Activated naive CD8-positive, alpha-beta T cell treated with anti-CD3 and anti-CD28 coated beads for 36 hours (primary cell): ENCODE data around the gene SLC9A8. TPM values are rescaled to one million over a fixed set of nuclear protein-coding genes. Genes with fewer than 3 reads are reported as not detected.
A peak's percentile ranks its signal among the peaks of the same experiment; 100 is the strongest.

Experiments used
- DNase-seq: peaks from one replicate; pipeline ENCODE4 v3.0.0; 2021
- H3K27ac Mint-ChIP-seq: one replicate; pipeline ENCODE4 v1.8.0; 2022; ENCODE audit warnings: mild to moderate bottlenecking, moderate library complexity, mixed read lengths
- H3K27me3 Mint-ChIP-seq: one replicate; pipeline ENCODE4 v1.8.0; 2022; ENCODE audit warnings: mild to moderate bottlenecking, mixed read lengths
- H3K36me3 Mint-ChIP-seq: one replicate; pipeline ENCODE4 v1.8.0; 2021; ENCODE audit warnings: mild to moderate bottlenecking, mixed read lengths
- H3K4me1 Mint-ChIP-seq: one replicate; pipeline ENCODE4 v1.8.0; 2021; ENCODE audit warnings: mixed read lengths
- H3K4me3 Mint-ChIP-seq: one replicate; pipeline ENCODE4 v1.8.0; 2022; ENCODE audit warnings: mild to moderate bottlenecking, moderate library complexity, mixed read lengths
- H3K9me3 Mint-ChIP-seq: one replicate; pipeline ENCODE4 v1.8.0; 2022; ENCODE audit warnings: mixed read lengths
- total RNA-seq, 2 experiments: library from RNA; stranded (reverse); gene quantifications; one replicate each; pipeline ENCODE4 v1.2.3, GENCODE V29; 2021

The SLC9A8 gene
- total RNA-seq, 2 experiments from 2014 or later: 9.9 to 10.9 TPM

- no peak for DNase-seq
- H3K9me3 Mint-ChIP-seq: peaks cover 1% of the 10 kb centered on the region
- no peak overlapping the region for H3K4me3 Mint-ChIP-seq
- H3K27ac Mint-ChIP-seq: no peak overlapping the region
- peaks cover 72% of the 10 kb centered on the region for H3K36me3 Mint-ChIP-seq
- peaks cover 45% of the 10 kb centered on the region for H3K4me1 Mint-ChIP-seq
- H3K27me3 Mint-ChIP-seq: no peaks in the 10 kb centered on the region
Measured at GRCh38 chr20:49819702-49820101, 7.1 kb downstream of the SLC9A8 start.

GRCh38 chr20:49821381-49821780, 8.8 kb downstream of the SLC9A8 start:
- DNase-seq: no peak
- no peak overlapping the region for H3K4me3 Mint-ChIP-seq
- H3K36me3 Mint-ChIP-seq: peaks cover 61% of the 10 kb centered on the region
- peaks cover 1% of the 10 kb centered on the region for H3K9me3 Mint-ChIP-seq
- H3K27ac Mint-ChIP-seq: peak overlapping the region; percentile 44
- H3K4me1 Mint-ChIP-seq: peaks cover 42% of the 10 kb centered on the region
- H3K27me3 Mint-ChIP-seq: no peaks in the 10 kb centered on the region

- peak overlapping the region; percentile 44 for H3K27ac Mint-ChIP-seq
- H3K4me3 Mint-ChIP-seq: no peak overlapping the region
- peaks cover 57% of the 10 kb centered on the region for H3K36me3 Mint-ChIP-seq
- H3K27me3 Mint-ChIP-seq: no peaks in the 10 kb centered on the region
- peaks cover 42% of the 10 kb centered on the region for H3K4me1 Mint-ChIP-seq
- peaks cover 1% of the 10 kb centered on the region for H3K9me3 Mint-ChIP-seq
- no peak for DNase-seq
Measured at GRCh38 chr20:49821870-49822331, 9.3 kb downstream of the SLC9A8 start.

- peaks cover 1% of the 10 kb centered on the region for H3K9me3 Mint-ChIP-seq
- peaks cover 53% of the 10 kb centered on the region for H3K36me3 Mint-ChIP-seq
- H3K27me3 Mint-ChIP-seq: no peaks in the 10 kb centered on the region
- DNase-seq: no peak
- peak overlapping the region; percentile 24 for H3K4me3 Mint-ChIP-seq
- peaks cover 42% of the 10 kb centered on the region for H3K4me1 Mint-ChIP-seq
- H3K27ac Mint-ChIP-seq: peak overlapping the region; percentile 89
Measured at GRCh38 chr20:49823152-49823847, 10.7 kb downstream of the SLC9A8 start.

- H3K4me1 Mint-ChIP-seq: peaks cover 41% of the 10 kb centered on the region
- DNase-seq: no peak
- H3K4me3 Mint-ChIP-seq: no peak overlapping the region
Measured at GRCh38 chr20:49824206-49824605, 11.6 kb downstream of the SLC9A8 start.

GRCh38 chr20:49825521-49826033, 12.9 kb downstream of the SLC9A8 start:
- Mint-ChIP-seq H3K27me3 (no peaks in the 10 kb centered on the region), H3K4me3 (no peak overlapping the region), H3K36me3 (peaks cover 39% of the 10 kb centered on the region), H3K9me3 (no peaks in the 10 kb centered on the region), H3K4me1 (peaks cover 33% of the 10 kb centered on the region), H3K27ac (no peak overlapping the region)
- DNase-seq: no peak

More at GRCh38 chr20:49824206-49824605, 11.6 kb downstream of the SLC9A8 start:
- Mint-ChIP-seq H3K27ac (peak overlapping the region; percentile 89), H3K36me3 (peaks cover 46% of the 10 kb centered on the region), H3K27me3 (no peaks in the 10 kb centered on the region), H3K9me3 (peaks cover 1% of the 10 kb centered on the region)

GRCh38 chr20:49831022-49831769, 18.6 kb downstream of the SLC9A8 start:
- Mint-ChIP-seq H3K27me3 (no peaks in the 10 kb centered on the region), H3K4me1 (no peaks in the 10 kb centered on the region), H3K4me3 (no peak overlapping the region), H3K27ac (no peak overlapping the region), H3K36me3 (peaks cover 23% of the 10 kb centered on the region), H3K9me3 (no peaks in the 10 kb centered on the region)
- DNase-seq: no peak

- Mint-ChIP-seq H3K4me3 (no peak overlapping the region), H3K27me3 (no peaks in the 10 kb centered on the region), H3K9me3 (no peaks in the 10 kb centered on the region), H3K36me3 (peaks cover 26% of the 10 kb centered on the region), H3K4me1 (no peaks in the 10 kb centered on the region), H3K27ac (no peak overlapping the region)
- no peak for DNase-seq
Measured at GRCh38 chr20:49831770-49832631, 19.4 kb downstream of the SLC9A8 start.

GRCh38 chr20:49832632-49833327, 20.2 kb downstream of the SLC9A8 start:
- H3K27ac Mint-ChIP-seq: no peak overlapping the region
- H3K4me3 Mint-ChIP-seq: no peak overlapping the region
- peaks cover 26% of the 10 kb centered on the region for H3K36me3 Mint-ChIP-seq
- no peak for DNase-seq
- H3K4me1 Mint-ChIP-seq: no peaks in the 10 kb centered on the region
- H3K9me3 Mint-ChIP-seq: no peaks in the 10 kb centered on the region
- H3K27me3 Mint-ChIP-seq: no peaks in the 10 kb centered on the region

- no peak for DNase-seq
- Mint-ChIP-seq H3K27me3 (no peaks in the 10 kb centered on the region), H3K9me3 (no peaks in the 10 kb centered on the region), H3K4me1 (no peaks in the 10 kb centered on the region), H3K4me3 (no peak overlapping the region), H3K36me3 (peaks cover 26% of the 10 kb centered on the region), H3K27ac (no peak overlapping the region)
Measured at GRCh38 chr20:49833483-49833882, 20.9 kb downstream of the SLC9A8 start.

- peaks cover 19% of the 10 kb centered on the region for H3K36me3 Mint-ChIP-seq
Measured at GRCh38 chr20:49835031-49835430, 22.4 kb downstream of the SLC9A8 start.

GRCh38 chr20:49838546-49838945, 25.9 kb downstream of the SLC9A8 start:
- Mint-ChIP-seq H3K27me3 (no peaks in the 10 kb centered on the region), H3K36me3 (peaks cover 22% of the 10 kb centered on the region), H3K27ac (no peak overlapping the region), H3K4me3 (no peak overlapping the region), H3K4me1 (no peaks in the 10 kb centered on the region), H3K9me3 (no peaks in the 10 kb centered on the region)
- no peak for DNase-seq

More at GRCh38 chr20:49835031-49835430, 22.4 kb downstream of the SLC9A8 start:
- no peak for DNase-seq
- Mint-ChIP-seq H3K27ac (no peak overlapping the region), H3K9me3 (no peaks in the 10 kb centered on the region), H3K27me3 (no peaks in the 10 kb centered on the region), H3K4me3 (no peak overlapping the region), H3K4me1 (no peaks in the 10 kb centered on the region)

GRCh38 chr20:49843139-49843538, 30.5 kb downstream of the SLC9A8 start:
- H3K4me1 Mint-ChIP-seq: peaks cover 2% of the 10 kb centered on the region
- H3K27me3 Mint-ChIP-seq: no peaks in the 10 kb centered on the region
- H3K36me3 Mint-ChIP-seq: peaks cover 8% of the 10 kb centered on the region
- H3K4me3 Mint-ChIP-seq: no peak overlapping the region
- H3K27ac Mint-ChIP-seq: no peak overlapping the region
- DNase-seq: no peak
- H3K9me3 Mint-ChIP-seq: no peaks in the 10 kb centered on the region

GRCh38 chr20:49843770-49844380, 31.2 kb downstream of the SLC9A8 start:
- no peak for DNase-seq
- Mint-ChIP-seq H3K36me3 (peaks cover 11% of the 10 kb centered on the region), H3K4me3 (no peak overlapping the region), H3K27ac (no peak overlapping the region), H3K4me1 (peaks cover 2% of the 10 kb centered on the region), H3K9me3 (no peaks in the 10 kb centered on the region), H3K27me3 (no peaks in the 10 kb centered on the region)
